Caco-2 (cell line): ENCODE results near the gene HEPHL1. TPM values are rescaled to one million over a fixed set of nuclear protein-coding genes. Genes with fewer than 3 reads are reported as not detected.

ENCODE experiments used
- BruUV-seq: library from RNA; stranded (reverse); fragments of 400-500 nt; replicated peaks from 2 replicates; lab custom pipeline; 2021; lab: Mats Ljungman, UMichigan
- CTCF ChIA-PET: fragments of 300-600 bp; sonication (Branson Sonifier 250); formaldehyde crosslinking; loops from one replicate; lab custom pipeline; 2022; ENCODE audit warnings: antibody characterized with exemption; lab: Charles Lee
- POLR2A ChIA-PET: fragments of 300-600 bp; sonication (Branson Sonifier 250); formaldehyde crosslinking; loops from one replicate; lab custom pipeline; 2022; ENCODE audit warnings: antibody characterized with exemption; lab: Charles Lee
- DNase-seq, 2 experiments: peaks; one replicate each; pipeline versions ENCODE4 v3.0.0 to v3.0.0-alpha.2; 2020 to 2022
- H3K27me3 ChIP-seq: replicated peaks from 2 replicates; pipeline ENCODE4 v1.6.0; 2011; ENCODE audit warnings: low read length; ENCODE audit not compliant: control insufficient read depth, insufficient read depth
- H3K36me3 ChIP-seq: 2 replicates; pipeline ENCODE4 v1.5.1; 2011; ENCODE audit warnings: low read length; ENCODE audit not compliant: control insufficient read depth, insufficient read depth
- H3K4me1 ChIP-seq: fragments of 250-450 bp; sonication (Bioruptor Pico); 2 replicates; pipeline ENCODE4 v1.5.1; 2020; ENCODE audit warnings: mild to moderate bottlenecking
- H3K4me3 ChIP-seq: 2 replicates; pipeline ENCODE4 v1.5.1; 2011; ENCODE audit warnings: low read depth, mild to moderate bottlenecking, control low read depth, low read length
- H3K9me3 ChIP-seq: fragments of 250-450 bp; sonication (Bioruptor Pico); 2 replicates; pipeline ENCODE4 v1.5.1; 2020; ENCODE audit warnings: mild to moderate bottlenecking, moderate library complexity
- H3K27ac Mint-ChIP-seq: one replicate; pipeline ENCODE4 v1.8.0; 2022; ENCODE audit warnings: mixed read lengths; ENCODE audit not compliant: unreplicated experiment
- H3K27me3 Mint-ChIP-seq: one replicate; pipeline ENCODE4 v1.8.0; 2022; ENCODE audit warnings: mixed read lengths; ENCODE audit not compliant: insufficient read depth, unreplicated experiment
- H3K36me3 Mint-ChIP-seq: one replicate; pipeline ENCODE4 v1.8.0; 2022; ENCODE audit warnings: mild to moderate bottlenecking, mixed read lengths; ENCODE audit not compliant: insufficient read depth, unreplicated experiment
- H3K4me1 Mint-ChIP-seq: one replicate; pipeline ENCODE4 v1.8.0; 2022; ENCODE audit warnings: low read depth, mixed read lengths; ENCODE audit not compliant: unreplicated experiment
- H3K4me3 Mint-ChIP-seq: one replicate; pipeline ENCODE4 v1.8.0; 2022; ENCODE audit warnings: mild to moderate bottlenecking, moderate library complexity, mixed read lengths; ENCODE audit not compliant: unreplicated experiment
- H3K9me3 Mint-ChIP-seq: one replicate; pipeline ENCODE4 v1.8.0; 2022; ENCODE audit warnings: mixed read lengths; ENCODE audit not compliant: unreplicated experiment
- CTCF ChIP-seq, 2 experiments: fragments of 200-600 bp in 1 of 2; IDR thresholded peaks; 1 replicate in 1 of 2; 2 replicates in 1 of 2; pipeline versions ENCODE4 v1.5.1 to v1.8.0; 2011 to 2022; ENCODE audit warnings: antibody characterized with exemption in 1 of 2, control low read depth in 1 of 2, inconsistent platforms in 1 of 2, low read depth in 1 of 2, low read length in 1 of 2, mild to moderate bottlenecking in 1 of 2, moderate library complexity in 1 of 2; ENCODE audit not compliant: insufficient read depth in 1 of 2, severe bottlenecking in 1 of 2, unreplicated experiment in 1 of 2
- intact Hi-C: fragments of 100-400 bp; cut with micrococcal nuclease; formaldehyde crosslinking; loops from one replicate; pipeline ENCODE4 v1.10.0; 2022; ENCODE audit not compliant: unreplicated experiment
- total RNA-seq: library from RNA; stranded (reverse); gene quantifications from 2 replicates; pipeline ENCODE4 v1.2.3, GENCODE V29; 2022

HEPHL1 gene
- total RNA-seq, 1 experiment from 2014 or later, result not detected

DNA sequence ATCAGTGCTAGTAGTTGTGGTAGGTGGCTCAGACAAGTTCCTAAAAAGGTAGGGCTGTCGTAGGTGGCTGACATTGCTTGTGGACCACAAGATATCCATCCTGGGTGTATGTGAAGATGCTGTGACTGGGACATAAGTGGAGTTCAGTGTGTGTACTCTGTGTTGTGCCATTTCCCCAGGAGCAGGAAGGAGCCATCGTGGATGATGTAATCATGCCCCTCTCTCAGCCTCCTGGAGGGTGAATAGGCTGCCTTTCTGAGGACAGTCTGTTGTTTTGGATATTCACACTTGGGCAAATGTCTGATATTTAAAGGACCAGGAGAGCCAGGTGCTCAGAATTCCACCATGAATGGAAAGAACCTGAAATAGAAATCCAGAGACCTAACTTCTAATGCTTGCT is 2.7 kb downstream of the HEPHL1 start:
- no peak for TF ChIP-seq CTCF (IDR thresholded peaks at IDR 0.05; ENCODE audit: insufficient read depth in 1 of 2, low read depth in 1 of 2, low read length in 1 of 2, severe bottlenecking in 1 of 2, unreplicated experiment in 1 of 2)
- Mint-ChIP-seq H3K27me3 (no peaks in the 10 kb centered on the region), H3K9me3 (peaks cover 22% of the 10 kb centered on the region), H3K27ac (no peak overlapping the region), H3K36me3 (no peaks in the 10 kb centered on the region), H3K4me1 (no peaks in the 10 kb centered on the region), H3K4me3 (no peak overlapping the region)
- intact Hi-C loops, result no loop called here
- Histone ChIP-seq H3K4me1 (no peaks in the 10 kb centered on the region; the same call in 1 of the 2 replicates), H3K27me3 (no peaks in the 10 kb centered on the region), H3K4me3 (no peak overlapping the region), H3K9me3 (no peaks in the 10 kb centered on the region), H3K36me3 (no peaks in the 10 kb centered on the region)
- ChIA-PET POLR2A (no interaction called here), CTCF (no interaction called here)
- DNase-seq, result no peak
- no TSS peak for BruUV-seq

GRCh38 chr11:94024547-94024946 is 3.4 kb downstream of the HEPHL1 start:
- Histone ChIP-seq H3K4me1 (no peaks in the 10 kb centered on the region; the same call in 1 of the 2 replicates), H3K27me3 (no peaks in the 10 kb centered on the region), H3K4me3 (no peak overlapping the region), H3K36me3 (no peaks in the 10 kb centered on the region), H3K9me3 (no peaks in the 10 kb centered on the region)
- H3K4me1 Mint-ChIP-seq, result no peaks in the 10 kb centered on the region
- no peaks in the 10 kb centered on the region for H3K36me3 Mint-ChIP-seq
- no peak overlapping the region for H3K27ac Mint-ChIP-seq
- ChIA-PET CTCF (no interaction called here), POLR2A (no interaction called here)
- H3K27me3 Mint-ChIP-seq, result no peaks in the 10 kb centered on the region
- TF ChIP-seq CTCF (IDR thresholded peaks at IDR 0.05; ENCODE audit: insufficient read depth in 1 of 2, low read depth in 1 of 2, low read length in 1 of 2, severe bottlenecking in 1 of 2, unreplicated experiment in 1 of 2), result no peak
- no peak overlapping the region for H3K4me3 Mint-ChIP-seq
- intact Hi-C loops, result no loop called here
- no peak for DNase-seq
- no TSS peak for BruUV-seq
- peaks cover 22% of the 10 kb centered on the region for H3K9me3 Mint-ChIP-seq

DNA sequence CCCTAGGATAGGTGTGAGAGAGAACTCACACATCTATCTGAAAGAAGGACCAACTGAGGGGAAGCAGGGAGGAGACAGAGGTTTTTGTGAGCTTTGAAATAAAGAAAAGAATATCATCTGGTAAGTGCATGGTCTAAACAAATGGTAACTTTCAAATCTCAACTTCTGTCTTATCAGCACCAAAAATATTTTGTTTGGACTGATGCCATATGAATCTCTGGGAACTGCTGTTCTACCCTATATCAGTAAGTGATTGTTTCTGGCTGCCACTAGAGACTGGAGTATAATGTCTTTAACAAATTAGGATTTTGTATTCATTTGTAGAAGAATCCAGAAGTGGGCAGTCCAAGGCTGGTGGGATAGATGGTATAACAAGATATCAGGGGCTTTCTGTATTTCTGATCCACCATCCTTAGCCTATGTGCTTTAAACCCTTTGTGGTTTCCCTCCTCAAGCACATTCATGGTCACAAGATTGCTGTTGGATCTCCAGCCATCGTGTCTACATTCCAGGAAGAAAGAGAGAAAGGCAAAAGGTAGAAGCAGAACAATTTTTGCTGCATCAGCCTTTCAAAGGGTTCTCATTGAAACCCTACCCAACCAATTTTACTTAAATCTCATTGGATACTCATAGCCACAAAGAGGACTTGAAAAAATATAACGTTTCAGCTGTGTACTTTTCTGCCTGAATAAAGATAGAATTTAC is 4.7 kb downstream of the HEPHL1 start:
- Mint-ChIP-seq H3K4me1 (no peaks in the 10 kb centered on the region), H3K9me3 (peaks cover 22% of the 10 kb centered on the region), H3K36me3 (no peaks in the 10 kb centered on the region), H3K27me3 (no peaks in the 10 kb centered on the region), H3K4me3 (no peak overlapping the region), H3K27ac (no peak overlapping the region)
- intact Hi-C loops, result no loop called here
- no peaks in the 10 kb centered on the region for H3K9me3 ChIP-seq
- DNase-seq, result no peak
- no peaks in the 10 kb centered on the region for H3K27me3 ChIP-seq
- no peak overlapping the region for H3K4me3 ChIP-seq
- TF ChIP-seq CTCF (IDR thresholded peaks at IDR 0.05; ENCODE audit: insufficient read depth in 1 of 2, low read depth in 1 of 2, low read length in 1 of 2, severe bottlenecking in 1 of 2, unreplicated experiment in 1 of 2), result no peak
- H3K36me3 ChIP-seq, result no peaks in the 10 kb centered on the region
- ChIA-PET CTCF (no interaction called here), POLR2A (no interaction called here)
- BruUV-seq, result no TSS peak
- H3K4me1 ChIP-seq, result no peaks in the 10 kb centered on the region; the same call in 1 of the 2 replicates
